Left ventricle myocardium inferior (tissue), 1 donor: ENCODE data around the gene ARHGAP24. TPM values are rescaled to one million over a fixed set of nuclear protein-coding genes. Genes with fewer than 3 reads are reported as not detected.

Experiments
- DNase-seq: peaks from one replicate; pipeline ENCODE4 v3.0.0-alpha.2; 2020
- H3K27ac ChIP-seq: fragments of 200-600 bp; replicated peaks from 2 replicates; pipeline ENCODE4 v1.8.0; 2021
- H3K27me3 ChIP-seq: fragments of 200-600 bp; 2 replicates; pipeline ENCODE4 v1.8.0; 2021; ENCODE audit warnings: low read depth
- H3K36me3 ChIP-seq: fragments of 200-600 bp; 2 replicates; pipeline ENCODE4 v1.8.0; 2021
- H3K4me1 ChIP-seq: fragments of 200-600 bp; 2 replicates; pipeline ENCODE4 v1.8.0; 2021
- H3K4me3 ChIP-seq: fragments of 200-600 bp; 2 replicates; pipeline ENCODE4 v1.8.0; 2021; ENCODE audit warnings: mild to moderate bottlenecking, moderate library complexity
- H3K9me3 ChIP-seq: fragments of 200-600 bp; replicated peaks from 2 replicates; pipeline ENCODE4 v1.8.0; 2021
- CTCF ChIP-seq: fragments of 200-600 bp; IDR thresholded peaks from 2 replicates; pipeline ENCODE4 v1.8.0; 2021; ENCODE audit warnings: antibody characterized with exemption, mild to moderate bottlenecking, borderline replicate concordance
- intact Hi-C: fragments of 100-400 bp; cut with micrococcal nuclease; formaldehyde crosslinking; loops from one replicate; pipeline ENCODE4 v1.11.0; 2022
- total RNA-seq: library from RNA; stranded (reverse); fragmentation: NEBNext Ultra II Directional; extraction: Animal tissue kit (Norgen Biotek cat#: 25700); gene quantifications from one replicate; pipeline ENCODE4 v1.2.1, GENCODE V29; 2021
- donor health status: DM: no; HTN: yes; CAD: no; lungs with severe emphysema.

The ARHGAP24 gene
- total RNA-seq, 1 donor from 2014 or later = 13.7 TPM

DNA sequence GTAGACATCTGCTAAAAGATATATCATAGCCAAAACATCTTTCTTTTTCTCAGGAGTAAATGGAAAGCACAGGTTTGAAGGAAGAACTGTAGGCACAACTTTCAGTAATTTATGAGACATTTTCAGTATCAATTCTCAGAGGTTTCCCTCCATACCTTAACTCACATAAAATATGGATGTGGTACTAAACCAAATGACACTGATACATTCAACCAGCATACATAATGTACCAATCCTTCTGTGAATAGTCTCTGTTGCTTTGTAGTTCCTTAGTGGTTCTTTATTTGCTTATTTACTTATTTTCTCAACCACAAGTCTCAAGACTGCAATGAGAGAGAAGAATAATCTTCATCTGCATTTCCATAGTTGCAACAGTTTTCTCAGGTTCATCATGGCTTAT is 96.1 kb downstream of the ARHGAP24 start:
- no peaks in the 10 kb centered on the region for H3K9me3 ChIP-seq
- intact Hi-C loops = no loop called here
- TF ChIP-seq CTCF = no peak
- H3K27me3 ChIP-seq = no peaks in the 10 kb centered on the region
- H3K4me3 ChIP-seq = no peak overlapping the region
- H3K36me3 ChIP-seq = no peaks in the 10 kb centered on the region
- H3K27ac ChIP-seq = no peak overlapping the region
- H3K4me1 ChIP-seq = no peaks in the 10 kb centered on the region
- no peak for DNase-seq

- H3K27me3 ChIP-seq = no peaks in the 10 kb centered on the region
- H3K4me1 ChIP-seq = no peaks in the 10 kb centered on the region
- H3K36me3 ChIP-seq = no peaks in the 10 kb centered on the region
- H3K9me3 ChIP-seq = no peaks in the 10 kb centered on the region
- no peak overlapping the region for H3K27ac ChIP-seq
- no peak overlapping the region for H3K4me3 ChIP-seq
- no peak for TF ChIP-seq CTCF
- intact Hi-C loops = no loop called here
- DNase-seq = no peak
These were observed 98.3 kb downstream of the ARHGAP24 start for GRCh38 chr4:85573270-85573669.

- Histone ChIP-seq H3K36me3 (no peaks in the 10 kb centered on the region), H3K27ac (no peak overlapping the region), H3K4me3 (no peak overlapping the region), H3K9me3 (no peaks in the 10 kb centered on the region), H3K4me1 (no peaks in the 10 kb centered on the region), H3K27me3 (no peaks in the 10 kb centered on the region)
- intact Hi-C loops = no loop called here
- no peak for DNase-seq
- no peak for TF ChIP-seq CTCF
These were observed 102.4 kb downstream of the ARHGAP24 start for GRCh38 chr4:85577307-85577706.

- intact Hi-C loops = no loop called here
- no peak for DNase-seq
These were observed 105.0 kb downstream of the ARHGAP24 start for GRCh38 chr4:85579942-85580341.

DNA sequence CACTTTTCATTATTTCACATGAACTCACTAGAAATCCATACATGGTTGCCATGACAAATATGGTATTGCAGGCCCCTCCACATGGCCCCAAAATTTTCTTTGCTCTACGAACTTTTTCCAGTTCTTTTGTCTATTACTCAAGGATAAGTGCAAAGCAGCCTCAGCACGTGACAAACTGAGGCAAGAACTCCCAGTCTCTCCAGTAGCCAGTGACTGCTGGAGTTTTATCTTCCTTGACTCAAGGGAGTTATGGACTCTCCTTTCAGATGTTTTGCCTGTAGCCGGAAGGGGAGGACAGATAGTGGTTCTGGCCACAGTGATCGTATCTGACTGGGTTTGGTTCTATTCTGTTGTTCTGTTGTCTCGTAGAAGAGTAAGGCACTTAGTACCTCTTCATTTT is 105.5 kb downstream of the ARHGAP24 start:
- TF ChIP-seq CTCF = no peak
- H3K27me3 ChIP-seq = no peaks in the 10 kb centered on the region
- H3K27ac ChIP-seq = no peak overlapping the region
- DNase-seq = no peak
- H3K4me3 ChIP-seq = no peak overlapping the region
- H3K9me3 ChIP-seq = peaks cover 8% of the 10 kb centered on the region
- no peaks in the 10 kb centered on the region for H3K36me3 ChIP-seq
- intact Hi-C loops = no loop called here
- no peaks in the 10 kb centered on the region for H3K4me1 ChIP-seq

More at GRCh38 chr4:85579942-85580341, 105.0 kb downstream of the ARHGAP24 start:
- H3K27ac ChIP-seq = no peak overlapping the region
- H3K27me3 ChIP-seq = no peaks in the 10 kb centered on the region
- TF ChIP-seq CTCF = no peak
- peaks cover 5% of the 10 kb centered on the region for H3K9me3 ChIP-seq
- H3K4me1 ChIP-seq = no peaks in the 10 kb centered on the region
- no peaks in the 10 kb centered on the region for H3K36me3 ChIP-seq
- no peak overlapping the region for H3K4me3 ChIP-seq

- intact Hi-C loops = no loop called here
These were observed 113.0 kb downstream of the ARHGAP24 start for GRCh38 chr4:85587952-85588351.

More at GRCh38 chr4:85587952-85588351, 113.0 kb downstream of the ARHGAP24 start:
- DNase-seq = no peak
- no peak for TF ChIP-seq CTCF
- Histone ChIP-seq H3K4me3 (no peak overlapping the region), H3K36me3 (no peaks in the 10 kb centered on the region), H3K4me1 (no peaks in the 10 kb centered on the region), H3K27me3 (no peaks in the 10 kb centered on the region), H3K9me3 (peaks cover 8% of the 10 kb centered on the region), H3K27ac (no peak overlapping the region)
